ENCODE results near the gene ANGPT4. TPM values are rescaled to one million over a fixed set of nuclear protein-coding genes. Genes with fewer than 3 reads are reported as not detected.

Gene ANGPT4, protein sequence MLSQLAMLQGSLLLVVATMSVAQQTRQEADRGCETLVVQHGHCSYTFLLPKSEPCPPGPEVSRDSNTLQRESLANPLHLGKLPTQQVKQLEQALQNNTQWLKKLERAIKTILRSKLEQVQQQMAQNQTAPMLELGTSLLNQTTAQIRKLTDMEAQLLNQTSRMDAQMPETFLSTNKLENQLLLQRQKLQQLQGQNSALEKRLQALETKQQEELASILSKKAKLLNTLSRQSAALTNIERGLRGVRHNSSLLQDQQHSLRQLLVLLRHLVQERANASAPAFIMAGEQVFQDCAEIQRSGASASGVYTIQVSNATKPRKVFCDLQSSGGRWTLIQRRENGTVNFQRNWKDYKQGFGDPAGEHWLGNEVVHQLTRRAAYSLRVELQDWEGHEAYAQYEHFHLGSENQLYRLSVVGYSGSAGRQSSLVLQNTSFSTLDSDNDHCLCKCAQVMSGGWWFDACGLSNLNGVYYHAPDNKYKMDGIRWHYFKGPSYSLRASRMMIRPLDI
- polyA plus RNA-seq (2013, experiment 1 of 2; ENCODE audit: insufficient read length): not detected
- not detected for polyA plus RNA-seq (2013, experiment 2 of 2; ENCODE audit: insufficient read length)

DNA sequence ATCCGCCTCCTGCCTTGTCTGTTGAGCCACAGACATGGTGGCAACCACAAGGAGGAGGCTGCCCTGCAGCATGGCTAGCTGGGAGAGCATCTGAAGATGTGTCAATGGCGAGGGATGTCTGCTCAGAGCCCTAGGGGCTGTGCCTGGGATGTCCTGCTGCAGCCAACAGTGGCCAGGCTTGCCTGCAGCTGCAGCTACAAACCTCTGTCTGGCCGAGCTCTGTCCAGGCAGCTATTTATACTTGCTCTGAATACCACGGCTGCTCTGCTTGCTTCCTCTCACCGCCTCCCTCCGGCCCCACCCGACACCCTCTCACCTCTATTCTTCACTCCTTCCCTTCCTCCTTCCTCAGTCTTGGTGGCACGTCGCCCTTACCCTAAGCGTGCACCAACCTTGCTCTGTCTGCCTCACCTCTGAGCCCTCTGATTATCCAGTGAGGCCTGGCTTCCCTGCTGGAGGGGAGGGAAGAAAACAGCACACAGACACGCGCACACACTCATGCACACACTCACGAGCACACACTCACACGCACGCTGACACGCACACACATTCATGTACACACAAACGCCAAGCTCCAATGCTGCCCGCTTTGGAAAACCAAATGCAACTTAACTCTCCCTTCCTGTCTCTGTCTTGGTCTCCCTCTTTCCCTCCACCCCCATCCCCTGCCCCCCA lies at the start of gene ANGPT4:
TSS of gene ANGPT4 (minus strand) at position 210 of the 675 bp plus-strand sequence. CDS start at position 90, 120 bp downstream.
- no peak for DNase-seq

DNA sequence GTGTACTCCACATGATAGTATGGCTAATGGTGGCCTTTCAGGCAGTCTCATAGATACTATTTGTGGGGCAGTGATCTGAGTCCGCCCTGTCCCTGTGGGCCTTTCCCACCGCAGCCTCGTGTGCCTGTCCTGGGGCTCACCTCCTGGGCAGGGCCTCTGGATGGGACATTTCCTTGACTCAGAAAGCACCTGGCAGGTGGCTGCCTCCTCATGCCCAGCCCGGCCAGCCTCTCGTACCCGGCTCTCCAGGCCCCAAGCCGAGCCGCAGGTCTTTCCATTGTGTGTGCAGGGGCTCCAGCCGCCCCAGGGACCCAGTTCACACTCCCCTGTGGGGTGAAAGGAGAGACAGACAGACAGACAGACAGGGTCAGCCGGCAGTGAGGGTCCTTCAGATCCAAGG lies 47.7 kb upstream of the ANGPT4 start:
- DNase-seq: no peak

DNA sequence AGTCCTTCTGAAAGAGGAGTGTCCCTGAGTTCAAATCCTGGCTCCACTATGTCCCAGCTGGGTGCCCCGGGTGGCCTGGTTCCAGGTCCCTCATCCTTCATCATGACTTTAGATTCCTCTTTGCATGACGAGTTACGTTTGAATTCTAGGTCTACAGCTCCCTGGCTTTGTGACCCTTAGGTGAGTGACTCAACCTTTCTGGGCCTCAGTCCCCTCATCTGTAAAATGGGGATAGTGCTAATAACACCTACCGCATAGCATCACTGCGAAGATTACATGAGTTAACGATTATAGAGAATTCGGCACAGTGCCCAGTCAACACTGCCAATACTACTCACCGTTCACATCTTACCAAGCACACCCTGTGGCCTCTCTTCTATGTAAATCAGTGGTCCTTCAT lies 46.5 kb upstream of the ANGPT4 start:
- DNase-seq: no peak

DNA sequence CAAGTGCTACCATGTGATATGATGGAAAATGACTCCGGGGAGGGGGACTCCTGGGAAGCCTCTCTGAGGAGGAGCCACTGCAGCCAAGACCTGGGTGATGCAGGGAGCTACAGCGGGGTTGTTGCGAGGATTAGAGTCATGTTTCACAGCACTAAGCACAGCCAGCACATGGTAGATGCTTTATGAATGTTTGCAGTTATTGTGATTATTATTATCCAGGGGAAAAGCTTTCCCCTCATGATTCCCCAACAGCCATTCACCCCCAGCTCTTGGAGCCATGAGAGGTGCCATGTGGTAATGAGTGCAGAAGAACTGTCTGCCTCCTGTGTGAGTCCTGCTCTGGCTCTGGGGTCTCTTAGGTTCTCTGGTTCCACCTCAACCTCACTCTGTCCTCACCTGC lies 46.1 kb upstream of the ANGPT4 start:
- no peak for DNase-seq

DNA sequence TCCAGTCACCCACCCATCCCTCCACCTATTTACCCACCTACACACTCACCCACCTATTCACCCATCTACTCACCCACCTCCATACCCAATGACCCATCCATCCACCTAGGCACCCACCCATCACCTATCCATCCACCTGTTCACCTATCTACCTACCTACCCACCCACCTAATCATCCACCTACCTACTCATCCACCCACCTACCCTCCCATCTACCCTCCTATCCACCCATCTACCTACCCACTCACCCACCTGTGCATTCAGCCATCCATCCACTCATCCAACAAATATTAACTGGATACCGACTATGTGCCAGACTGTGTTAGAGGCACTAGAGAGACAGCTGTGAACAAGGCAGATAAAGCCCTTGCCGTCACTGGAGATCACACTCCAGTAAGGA lies 45.6 kb upstream of the ANGPT4 start:
- DNase-seq: no peak

DNA sequence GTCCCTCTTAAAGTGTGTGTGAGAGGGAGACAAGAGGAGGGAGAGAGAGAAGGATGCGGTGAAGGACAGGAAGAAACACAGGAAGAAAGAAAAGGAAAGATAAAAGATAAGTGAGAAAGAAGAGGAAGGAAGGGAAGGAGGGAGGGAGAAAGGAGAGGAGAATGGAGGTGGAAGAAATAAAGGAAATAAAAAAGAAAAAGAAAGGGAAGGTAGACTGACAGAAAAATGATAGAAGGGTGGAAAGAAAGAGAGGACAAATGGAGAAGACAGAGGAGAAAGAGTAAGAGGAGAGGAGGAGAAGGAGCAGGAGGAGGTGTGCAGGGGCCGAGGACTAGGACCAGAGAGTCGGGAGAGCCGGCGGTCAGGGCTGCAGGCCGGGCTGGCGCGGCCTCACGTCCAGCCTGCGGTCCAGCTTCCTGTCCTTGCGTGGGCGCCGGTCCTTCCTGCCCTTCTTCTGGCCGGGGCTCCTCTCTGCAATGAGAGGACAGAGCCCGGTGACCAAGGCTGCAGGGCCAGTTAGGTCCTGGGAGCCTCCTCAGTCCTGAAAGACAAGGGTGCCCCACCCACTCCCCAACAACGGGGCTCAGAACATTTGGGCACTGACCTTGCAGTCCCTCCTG lies 44.0 kb upstream of the ANGPT4 start:
- DNase-seq: no peak

DNA sequence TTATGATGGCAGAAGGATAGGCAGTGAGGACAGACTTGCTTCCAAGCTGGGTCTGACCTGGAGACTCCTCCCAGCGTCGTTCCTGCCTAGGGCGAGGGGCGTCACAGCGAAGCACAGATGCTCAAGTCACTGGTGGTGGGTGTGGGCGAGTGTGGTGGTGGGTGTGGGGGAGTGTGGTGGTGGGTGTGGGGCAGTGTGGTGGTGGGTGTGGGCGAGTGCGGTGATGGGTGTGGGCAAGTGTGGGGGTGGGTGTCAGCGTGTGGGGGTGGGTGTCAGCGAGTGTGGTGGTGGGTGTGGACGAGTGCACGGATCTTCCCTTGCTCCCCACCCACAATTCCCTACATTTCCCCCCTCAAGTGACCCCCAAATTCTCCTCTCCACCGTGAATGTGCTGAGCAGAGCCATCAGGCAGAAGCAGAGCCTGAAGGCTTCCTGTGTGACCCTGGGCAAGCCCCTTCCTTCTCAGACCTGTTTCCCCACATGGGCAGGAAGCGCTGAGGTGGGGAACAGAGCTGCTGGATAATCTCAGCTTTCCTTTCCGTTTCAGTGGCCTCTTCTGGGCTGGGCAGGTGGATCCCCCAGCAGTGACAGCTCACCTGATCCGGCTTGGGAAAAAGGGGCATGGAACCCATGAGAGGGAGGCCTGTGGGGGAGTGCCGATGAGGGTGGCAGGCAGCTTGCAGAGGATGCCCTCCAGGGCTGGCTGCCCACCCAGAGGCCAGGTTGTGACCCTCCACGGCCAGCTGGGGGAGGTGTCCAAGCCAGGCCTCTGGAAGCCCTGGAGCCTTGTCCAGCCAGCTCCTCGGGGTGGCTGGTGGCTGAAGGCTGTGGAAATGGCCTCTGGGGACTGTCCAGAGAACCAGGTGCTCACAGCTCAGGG lies 43.0 kb upstream of the ANGPT4 start:
- no peak for DNase-seq

DNA sequence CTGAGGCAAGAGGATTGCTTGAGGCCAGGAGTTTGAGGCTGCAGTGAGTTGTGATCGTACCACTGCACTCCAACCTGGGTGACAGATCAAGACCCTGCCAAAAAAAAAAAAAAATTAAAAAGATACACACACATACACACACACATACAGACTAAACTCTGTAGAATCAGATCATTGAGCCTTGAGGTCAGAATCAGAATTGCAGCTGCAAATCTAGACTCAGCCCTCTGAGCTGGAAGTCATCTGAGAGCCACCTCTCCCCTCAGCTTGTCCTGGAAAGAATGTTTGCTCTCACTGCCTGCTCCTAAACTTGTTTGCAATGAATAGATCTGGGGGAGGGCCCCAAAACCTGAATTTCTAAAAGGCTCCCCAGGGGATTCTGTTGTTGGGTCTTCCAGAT lies 41.4 kb upstream of the ANGPT4 start:
- no peak for DNase-seq

DNA sequence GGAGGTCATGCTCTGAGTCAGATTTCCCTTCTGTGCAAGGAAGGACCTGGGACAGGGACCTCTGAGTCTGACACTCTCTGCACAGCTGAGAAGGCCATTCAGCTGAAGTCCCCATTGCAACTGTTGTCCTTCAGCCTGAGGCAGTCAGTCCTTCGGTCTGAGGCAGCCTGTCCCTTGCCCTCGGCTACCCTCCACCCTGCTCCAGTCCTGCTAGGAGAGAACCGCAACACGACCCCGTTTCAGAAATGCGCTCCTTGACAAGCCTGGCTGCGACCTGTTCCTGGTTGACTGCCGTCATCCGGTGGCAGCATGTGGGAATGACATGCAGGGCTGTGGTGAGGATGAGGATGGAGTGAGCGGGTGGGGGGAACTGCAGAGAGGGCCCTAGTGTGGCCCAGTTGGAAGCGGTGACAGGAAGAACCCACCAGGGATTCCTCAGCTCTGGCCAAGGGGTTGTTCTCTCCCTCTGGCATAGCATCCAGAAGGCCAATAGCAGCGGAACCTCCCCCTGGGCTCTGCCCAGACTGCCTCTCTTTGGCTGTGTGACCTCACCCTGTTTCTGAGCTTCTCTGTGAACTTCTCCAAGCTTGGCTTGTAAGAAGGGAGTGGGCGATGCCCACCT lies 40.3 kb upstream of the ANGPT4 start:
- DNase-seq: peak; percentile 44

DNA sequence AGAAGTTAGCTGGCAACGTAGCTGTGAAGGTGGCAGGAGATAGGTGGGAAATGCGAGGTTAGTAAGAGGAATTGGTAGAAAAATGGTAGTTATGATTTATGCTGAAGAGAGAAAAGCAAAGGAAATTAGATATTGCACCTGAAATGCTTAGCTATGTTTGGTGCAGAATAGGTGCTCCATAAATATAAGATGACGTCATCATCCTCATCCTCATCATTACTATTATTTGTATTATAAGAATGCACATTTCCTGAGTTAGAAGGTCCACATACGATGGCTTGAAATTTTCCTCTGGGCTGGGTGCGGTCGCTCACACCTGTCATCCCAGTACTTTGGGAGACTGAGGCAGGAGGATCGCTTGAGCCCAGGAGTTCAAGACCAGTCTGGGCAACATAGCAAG lies 39.5 kb upstream of the ANGPT4 start:
- no peak for DNase-seq

DNA sequence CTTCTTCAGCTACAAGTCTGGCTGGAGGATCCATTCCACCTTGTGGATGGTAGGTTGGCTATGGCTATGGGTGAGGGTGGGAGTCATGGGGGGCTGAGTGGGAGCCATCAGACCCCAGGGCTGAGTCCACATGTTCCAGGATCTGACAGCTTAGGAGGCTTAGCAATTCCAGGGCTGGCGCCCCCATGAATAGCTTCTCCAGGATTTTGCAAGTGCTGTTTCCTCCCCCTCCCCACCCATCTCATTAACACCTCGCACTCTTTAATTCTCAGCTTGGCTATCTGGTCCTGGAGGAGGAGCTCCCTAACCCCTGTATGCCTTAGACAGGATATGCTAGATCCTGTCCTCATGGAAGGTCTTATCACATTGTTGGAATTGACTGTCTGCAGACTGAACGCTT lies 39.0 kb upstream of the ANGPT4 start:
- DNase-seq: no peak

DNA sequence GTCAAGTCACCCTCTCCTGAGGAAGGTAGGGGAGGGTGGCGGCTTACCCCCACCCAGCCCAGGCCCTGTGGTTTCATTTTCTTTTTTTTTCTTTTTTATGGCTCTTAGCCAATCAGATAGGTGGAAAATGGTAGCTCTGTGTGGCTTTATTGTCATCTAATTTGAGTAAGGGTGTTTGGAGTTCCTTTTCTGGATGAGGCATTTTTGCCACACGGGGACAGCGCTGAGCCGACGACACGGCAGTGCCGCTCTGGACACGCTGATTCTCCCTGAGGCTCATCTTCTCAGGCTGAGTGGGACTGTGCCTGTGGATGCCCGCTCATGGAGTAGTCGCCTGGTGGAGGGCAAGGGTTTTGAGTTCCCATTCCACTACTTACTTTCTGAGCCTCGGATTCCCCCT lies 37.6 kb upstream of the ANGPT4 start:
- DNase-seq: no peak

DNA sequence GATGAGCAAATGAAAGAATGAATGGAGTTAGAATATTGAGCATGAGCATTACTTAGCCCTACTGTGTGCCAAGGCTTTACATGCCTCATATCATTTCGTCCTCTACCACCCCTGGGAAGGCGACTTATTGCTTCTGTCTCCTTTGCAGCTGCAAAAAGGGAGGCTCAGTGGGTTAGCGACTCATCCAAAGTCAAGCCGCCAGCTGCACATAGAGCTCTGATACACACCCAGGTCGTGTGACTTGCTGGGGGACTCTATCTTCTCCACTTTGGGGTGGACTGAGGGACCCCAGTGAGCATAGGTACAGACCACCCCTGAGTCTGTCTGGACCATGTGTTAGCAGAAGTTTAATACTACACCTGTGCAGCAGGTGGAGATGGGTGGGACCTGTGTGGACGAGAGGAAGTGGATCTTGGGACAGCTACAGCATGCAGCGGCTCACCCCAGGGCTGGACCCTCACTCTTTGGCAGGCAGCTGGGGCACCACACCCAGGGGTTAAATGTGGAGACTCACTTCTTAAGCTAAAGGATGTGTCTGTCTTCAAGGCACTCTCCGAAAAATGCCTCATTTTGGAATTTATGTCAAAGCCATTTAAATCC lies 36.2 kb upstream of the ANGPT4 start:
- no peak for DNase-seq

DNA sequence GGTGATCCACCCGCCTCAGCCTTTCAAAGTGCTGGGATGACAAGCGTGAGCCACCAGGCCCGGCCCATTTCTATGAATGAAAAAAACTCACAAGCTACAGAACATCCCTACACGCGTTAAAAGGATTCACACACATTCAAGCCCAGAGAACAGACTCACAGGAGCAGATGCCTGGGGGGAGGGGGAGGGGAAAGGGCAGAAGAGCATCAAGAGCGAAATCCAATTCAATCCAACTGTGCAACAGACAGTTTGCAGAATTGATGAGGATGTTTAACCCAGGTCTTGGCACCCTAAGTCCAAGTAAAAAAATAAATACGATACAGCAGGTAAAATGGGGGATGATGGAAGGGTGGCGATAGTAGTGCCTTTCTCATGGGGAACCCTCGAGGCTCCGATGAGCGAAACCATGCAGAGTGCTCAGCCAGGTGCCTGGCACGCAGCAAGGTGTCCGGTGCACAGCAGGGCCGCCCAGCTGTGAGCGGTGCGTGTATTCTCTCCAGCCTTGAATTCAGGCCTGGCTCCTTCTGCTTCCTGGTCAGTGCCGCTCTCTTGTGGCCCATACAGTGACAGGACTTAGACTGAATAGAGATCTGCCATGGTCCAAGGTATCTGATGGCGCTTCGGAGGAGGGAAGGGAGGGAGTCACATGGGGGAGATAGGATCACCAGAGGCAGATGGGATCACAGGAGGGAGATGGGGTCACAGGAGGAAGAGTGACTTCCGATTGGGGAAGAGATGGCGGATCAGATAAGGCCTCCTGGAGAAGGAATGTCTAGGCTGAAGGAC lies 35.4 kb upstream of the ANGPT4 start:
- no peak for DNase-seq

DNA sequence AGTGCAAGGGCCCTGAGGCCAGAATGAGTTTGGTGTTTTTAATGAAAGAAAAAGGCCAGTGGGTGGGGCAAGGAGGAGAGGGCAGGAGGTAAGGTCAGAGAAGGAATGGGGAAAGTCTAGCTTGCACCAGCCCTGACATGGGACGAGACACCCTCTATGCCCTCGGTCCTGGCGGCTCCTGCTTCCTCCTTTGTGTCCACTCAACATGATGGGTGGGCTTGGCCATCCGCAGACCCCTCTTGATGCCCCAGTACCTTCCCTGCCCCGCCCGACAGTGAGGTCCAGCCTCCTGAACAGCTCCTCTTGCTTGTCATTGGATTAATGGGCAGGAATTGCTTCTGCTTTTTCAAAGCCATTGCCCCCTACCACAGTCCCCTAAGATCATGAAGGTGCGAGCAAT lies 33.6 kb upstream of the ANGPT4 start:
- DNase-seq: no peak

DNA sequence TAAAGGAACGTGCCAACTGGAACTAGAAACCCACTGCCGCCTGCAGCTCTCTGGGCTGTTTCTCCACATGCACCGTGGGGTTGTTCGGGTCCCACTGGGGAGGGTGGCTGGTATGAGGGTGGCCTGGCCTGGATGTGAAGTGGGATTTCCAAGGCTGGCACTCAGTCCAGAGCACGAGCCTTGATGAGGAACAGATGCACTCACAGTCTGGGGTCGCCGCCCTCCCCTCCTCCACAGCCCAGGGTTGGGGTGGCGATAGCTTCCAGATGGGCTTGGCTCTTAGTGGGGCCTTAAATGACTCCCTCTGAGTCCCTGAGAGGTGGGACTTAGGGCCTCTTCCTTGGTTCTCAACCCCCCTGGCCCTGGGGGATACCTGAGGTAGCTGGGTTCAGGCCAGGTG lies 30.7 kb upstream of the ANGPT4 start:
- DNase-seq: no peak

DNA sequence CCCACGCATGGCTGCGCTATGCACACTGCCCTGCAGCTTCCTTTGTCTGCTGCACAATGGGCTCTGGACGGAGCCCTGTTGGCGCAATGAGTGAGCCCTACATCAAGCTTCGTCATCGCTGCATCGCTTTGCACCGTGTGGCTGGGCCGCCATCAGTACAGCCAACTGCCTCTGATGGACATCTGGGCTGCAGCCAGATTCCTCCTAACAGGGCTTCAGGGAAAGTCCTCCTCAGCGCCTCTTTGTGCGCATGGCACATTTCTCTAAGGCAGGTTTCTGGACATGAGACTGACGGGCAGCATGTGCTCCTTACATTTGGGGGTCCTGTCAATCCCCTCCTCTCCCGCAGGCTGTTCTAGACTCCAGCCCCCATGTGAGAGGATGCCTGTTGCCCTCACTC lies 29.7 kb upstream of the ANGPT4 start:
- DNase-seq: no peak

DNA sequence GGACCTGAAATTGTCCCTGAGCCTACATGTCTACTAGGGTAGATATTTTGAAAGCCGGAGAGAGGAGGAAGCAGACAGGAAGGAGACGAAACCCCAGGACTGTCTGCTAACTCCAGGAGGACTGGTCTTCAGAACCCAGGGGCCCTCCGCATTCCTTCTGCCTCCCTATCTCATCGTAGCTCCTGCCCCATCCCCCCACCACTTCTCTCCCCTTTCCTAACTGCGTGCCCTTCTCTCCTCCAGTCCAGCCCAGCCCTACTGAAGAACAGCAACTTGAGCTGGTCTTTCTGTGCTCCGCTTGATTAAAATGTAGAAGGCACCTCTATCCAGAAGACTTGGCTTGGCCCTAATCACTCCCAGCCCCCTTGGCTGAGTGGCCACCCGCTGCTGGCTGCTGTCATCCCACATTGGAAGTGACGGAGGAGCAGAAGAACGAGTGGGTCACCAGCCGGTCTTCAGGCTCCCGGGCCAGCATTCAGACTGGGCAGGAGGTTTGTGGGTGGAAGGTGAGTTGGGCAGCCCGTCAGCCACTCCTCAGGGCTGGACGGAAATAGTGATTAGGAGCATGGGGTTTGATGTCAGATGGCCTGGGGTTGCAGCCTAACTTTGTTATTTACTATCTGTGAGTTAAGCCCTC lies 28.8 kb upstream of the ANGPT4 start:
- no peak for DNase-seq

DNA sequence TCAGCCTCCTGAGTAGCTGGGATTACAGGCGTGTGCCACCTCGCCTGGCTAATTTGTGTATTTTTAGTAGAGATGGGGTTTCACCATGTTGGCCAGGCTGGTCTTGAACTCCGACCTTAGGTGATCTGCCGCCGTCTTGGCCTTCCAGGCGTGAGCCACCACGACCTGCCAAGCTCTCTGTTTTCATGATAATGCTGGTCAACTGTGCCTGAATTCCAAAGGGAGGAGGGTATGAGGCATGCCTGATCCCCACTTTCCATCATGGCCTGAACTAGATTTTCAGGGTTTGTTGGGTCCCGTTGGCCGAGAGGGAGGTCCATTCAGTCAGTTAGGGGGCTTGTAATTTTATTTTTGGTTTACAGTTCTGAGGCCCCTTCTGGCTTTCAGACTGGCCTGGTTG lies 28.0 kb upstream of the ANGPT4 start:
- DNase-seq: no peak

DNA sequence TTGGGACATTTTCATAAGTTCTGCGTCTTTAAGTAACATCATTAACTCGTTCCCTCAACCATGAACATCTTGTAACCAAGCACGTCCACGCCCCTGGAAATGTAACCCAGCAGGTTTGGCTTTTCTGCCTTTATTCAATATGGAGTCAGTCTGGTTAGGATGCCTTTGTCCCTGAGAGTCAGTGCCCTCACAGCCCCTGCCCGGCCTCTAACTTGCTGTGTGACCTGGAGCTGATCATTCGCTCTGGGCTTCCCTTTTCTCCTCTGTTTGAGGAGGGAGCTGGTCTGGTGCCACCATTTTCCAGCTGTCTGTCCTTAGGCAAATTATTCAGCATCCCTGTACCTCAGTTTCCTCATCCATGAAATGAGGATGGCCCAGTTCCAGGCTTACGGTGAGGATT lies 26.5 kb upstream of the ANGPT4 start:
- no peak for DNase-seq
